ENCODE results near the gene AP2S1.
"Not testable (repeated sequence)": the region's sequence is repeated elsewhere in the genome, so short reads cannot be mapped to it uniquely, and the experiment has no call there.

- not testable (repeated sequence) for TF ChIP-seq POLR2A (IDR thresholded peaks at IDR 0.05); CTCF (IDR thresholded peaks at IDR 0.05); POLR2AphosphoS5 (IDR thresholded peaks at IDR 0.05; ENCODE audit: insufficient read depth in 1 of 2, low read depth in 1 of 2)
Measured at GRCh38 chr19:46822410-46822787, 28.2 kb downstream of the AP2S1 start.
